Measurements from ENCODE around the gene PCSK2.

PCSK2 gene

GRCh38 chr20:17491488-17491887, 264.6 kb downstream of the PCSK2 start:
- TF ChIP-seq POLR2A (IDR thresholded peaks at IDR 0.05; ENCODE audit: low read depth, low read length) (no peak), POLR2AphosphoS5 (IDR thresholded peaks at IDR 0.05; ENCODE audit: low read depth, low read length) (no peak), TAF1 (IDR thresholded peaks at IDR 0.05; ENCODE audit: borderline replicate concordance, low read depth, low read length) (no peak)
- FAIRE-seq (no peak), DNase-seq (ENCODE audit: insufficient read length) (no peak)

GRCh38 chr20:17493173-17493572, 266.3 kb downstream of the PCSK2 start:
- TF ChIP-seq POLR2AphosphoS5 (IDR thresholded peaks at IDR 0.05; ENCODE audit: low read depth, low read length), result no peak
- DNase-seq (ENCODE audit: insufficient read length) (no peak), FAIRE-seq (no peak)

DNA sequence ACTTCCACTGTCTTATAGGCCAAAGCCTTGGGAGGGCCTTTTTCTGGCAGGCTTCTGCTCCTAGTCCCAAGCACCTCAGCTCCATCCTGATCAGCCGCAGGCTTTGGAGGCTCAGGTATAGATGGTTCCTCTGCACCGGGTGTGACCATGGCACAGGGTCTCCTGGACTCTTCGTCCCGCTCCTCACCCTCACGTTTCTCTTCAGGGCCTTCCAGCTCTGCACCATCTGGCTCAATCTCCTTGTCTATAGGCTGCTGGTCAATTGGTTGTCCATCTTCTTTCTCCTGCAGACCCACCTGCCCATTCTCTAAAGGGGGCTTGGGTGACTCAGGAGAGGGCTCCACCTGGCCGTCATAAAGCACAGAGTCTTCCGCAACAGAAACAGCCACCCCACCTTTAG, 267.4 kb downstream of the PCSK2 start:
- DNase-seq (ENCODE audit: insufficient read length) (no peak), FAIRE-seq (no peak)
- TF ChIP-seq TAF1 (IDR thresholded peaks at IDR 0.05; ENCODE audit: borderline replicate concordance, low read depth, low read length) (no peak), POLR2A (IDR thresholded peaks at IDR 0.05; ENCODE audit: low read depth, low read length) (no peak), POLR2AphosphoS5 (IDR thresholded peaks at IDR 0.05; ENCODE audit: low read depth, low read length) (no peak)

GRCh38 chr20:17495826-17496225, 269.0 kb downstream of the PCSK2 start:
- FAIRE-seq, result no peak
- no peak for DNase-seq (ENCODE audit: insufficient read length)
- TF ChIP-seq POLR2AphosphoS5 (IDR thresholded peaks at IDR 0.05; ENCODE audit: low read depth, low read length) (no peak), POLR2A (IDR thresholded peaks at IDR 0.05; ENCODE audit: low read depth, low read length) (no peak), TAF1 (IDR thresholded peaks at IDR 0.05; ENCODE audit: borderline replicate concordance, low read depth, low read length) (no peak)

GRCh38 chr20:17497821-17498580, 271.2 kb downstream of the PCSK2 start:
- DNase-seq (ENCODE audit: insufficient read length) (no peak), FAIRE-seq (no peak)
- TF ChIP-seq POLR2A (IDR thresholded peaks at IDR 0.05; ENCODE audit: low read depth, low read length) (no peak), POLR2AphosphoS5 (IDR thresholded peaks at IDR 0.05; ENCODE audit: low read depth, low read length) (no peak), TAF1 (IDR thresholded peaks at IDR 0.05; ENCODE audit: borderline replicate concordance, low read depth, low read length) (no peak)

GRCh38 chr20:17498641-17499040, 271.8 kb downstream of the PCSK2 start:
- TF ChIP-seq POLR2AphosphoS5 (IDR thresholded peaks at IDR 0.05; ENCODE audit: low read depth, low read length) (no peak), POLR2A (IDR thresholded peaks at IDR 0.05; ENCODE audit: low read depth, low read length) (no peak), TAF1 (IDR thresholded peaks at IDR 0.05; ENCODE audit: borderline replicate concordance, low read depth, low read length) (no peak)
- DNase-seq (ENCODE audit: insufficient read length), result no peak
- no peak for FAIRE-seq

GRCh38 chr20:17499041-17499440, 272.2 kb downstream of the PCSK2 start:
- no peak for TF ChIP-seq TAF1 (IDR thresholded peaks at IDR 0.05; ENCODE audit: borderline replicate concordance, low read depth, low read length)
- TF ChIP-seq POLR2AphosphoS5 (IDR thresholded peaks at IDR 0.05; ENCODE audit: low read depth, low read length), result no peak
- no peak for TF ChIP-seq POLR2A (IDR thresholded peaks at IDR 0.05; ENCODE audit: low read depth, low read length)
- no peak for DNase-seq (ENCODE audit: insufficient read length)
- FAIRE-seq, result no peak

DNA sequence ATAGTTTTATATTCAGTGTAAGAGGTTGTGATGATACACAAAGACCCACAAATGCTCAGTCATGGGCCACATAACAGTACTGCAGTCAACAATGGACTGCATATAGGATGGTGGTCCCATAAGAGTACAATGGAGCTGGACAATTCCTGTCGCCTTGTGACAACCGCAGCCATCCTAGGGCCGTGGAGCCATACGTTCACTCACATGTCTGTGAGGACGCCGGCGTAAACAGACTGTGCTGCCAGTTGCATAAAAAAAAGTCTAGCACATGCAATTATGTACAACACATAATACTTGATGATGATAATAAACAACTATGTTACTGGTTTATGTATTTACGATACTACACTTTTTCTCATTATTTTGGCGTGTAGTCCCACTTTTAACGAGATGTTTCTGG, 273.4 kb downstream of the PCSK2 start:
- FAIRE-seq (no peak), DNase-seq (ENCODE audit: insufficient read length) (no peak)
- TF ChIP-seq POLR2A (IDR thresholded peaks at IDR 0.05; ENCODE audit: low read depth, low read length) (no peak), TAF1 (IDR thresholded peaks at IDR 0.05; ENCODE audit: borderline replicate concordance, low read depth, low read length) (no peak), POLR2AphosphoS5 (IDR thresholded peaks at IDR 0.05; ENCODE audit: low read depth, low read length) (no peak)

DNA sequence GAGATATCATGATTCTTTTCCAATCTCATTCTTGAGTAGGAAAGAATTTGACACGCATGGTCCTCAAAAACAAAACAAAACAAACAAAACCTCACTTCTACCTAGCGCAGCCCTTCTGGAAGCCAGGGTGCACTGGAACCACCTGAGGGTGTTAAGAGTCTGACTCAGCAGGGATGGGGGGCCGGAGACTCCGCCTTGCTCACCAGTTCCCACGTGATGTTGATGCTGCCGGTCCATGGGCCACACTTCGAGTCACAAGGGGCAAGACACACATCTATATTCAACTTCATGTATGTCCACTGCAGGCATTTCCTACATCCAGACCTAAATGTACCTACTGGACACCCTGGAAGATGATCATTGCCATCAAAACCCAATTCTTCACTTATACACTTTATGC, 274.0 kb downstream of the PCSK2 start:
- FAIRE-seq (no peak), DNase-seq (ENCODE audit: insufficient read length) (no peak)
- TF ChIP-seq POLR2A (IDR thresholded peaks at IDR 0.05; ENCODE audit: low read depth, low read length), result no peak
- TF ChIP-seq TAF1 (IDR thresholded peaks at IDR 0.05; ENCODE audit: borderline replicate concordance, low read depth, low read length), result no peak
- TF ChIP-seq POLR2AphosphoS5 (IDR thresholded peaks at IDR 0.05; ENCODE audit: low read depth, low read length), result no peak

DNA sequence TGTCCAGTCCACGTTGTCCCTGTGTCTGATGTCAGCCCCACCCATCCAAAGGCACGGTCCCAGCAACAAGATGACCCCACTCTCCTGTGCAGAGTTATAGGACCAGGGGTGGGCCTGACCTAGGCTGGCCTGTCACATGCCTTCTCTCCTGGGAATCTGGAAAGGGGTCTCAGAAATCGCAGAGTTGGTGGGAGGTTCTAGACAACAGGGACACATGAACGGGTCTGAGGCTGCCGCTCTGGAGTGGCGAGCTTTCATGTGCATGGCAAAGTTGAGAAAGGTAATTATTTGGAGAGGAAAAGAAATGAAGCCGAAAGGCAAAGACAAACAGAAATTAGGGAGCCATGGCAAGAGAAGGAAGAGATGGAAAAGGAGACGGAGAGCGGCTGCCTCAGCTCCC, 274.9 kb downstream of the PCSK2 start:
- TF ChIP-seq POLR2AphosphoS5 (IDR thresholded peaks at IDR 0.05; ENCODE audit: low read depth, low read length), result no peak
- no peak for TF ChIP-seq TAF1 (IDR thresholded peaks at IDR 0.05; ENCODE audit: borderline replicate concordance, low read depth, low read length)
- no peak for TF ChIP-seq POLR2A (IDR thresholded peaks at IDR 0.05; ENCODE audit: low read depth, low read length)
- FAIRE-seq (no peak), DNase-seq (ENCODE audit: insufficient read length) (no peak)

GRCh38 chr20:17502105-17502504, 275.3 kb downstream of the PCSK2 start:
- DNase-seq (ENCODE audit: insufficient read length) (no peak), FAIRE-seq (no peak)
- no peak for TF ChIP-seq TAF1 (IDR thresholded peaks at IDR 0.05; ENCODE audit: borderline replicate concordance, low read depth, low read length)
- TF ChIP-seq POLR2A (IDR thresholded peaks at IDR 0.05; ENCODE audit: low read depth, low read length), result no peak
- no peak for TF ChIP-seq POLR2AphosphoS5 (IDR thresholded peaks at IDR 0.05; ENCODE audit: low read depth, low read length)

GRCh38 chr20:17503301-17504065, 276.6 kb downstream of the PCSK2 start:
- TF ChIP-seq POLR2A (IDR thresholded peaks at IDR 0.05; ENCODE audit: low read depth, low read length) (no peak), TAF1 (IDR thresholded peaks at IDR 0.05; ENCODE audit: borderline replicate concordance, low read depth, low read length) (no peak), POLR2AphosphoS5 (IDR thresholded peaks at IDR 0.05; ENCODE audit: low read depth, low read length) (no peak)
- FAIRE-seq (no peak), DNase-seq (ENCODE audit: insufficient read length) (no peak)
